IMR-90 (cell line): ENCODE results near the gene RIPPLY1. TPM values are rescaled to one million over a fixed set of nuclear protein-coding genes. Genes with fewer than 3 reads are reported as not detected.

Experiments used
- ATAC-seq: fragments of 200-7000 bp; cut with Tn5 transposase; 2 replicates; pipeline ENCODE4 v1.9.1; 2020; ENCODE audit warnings: low read depth, mild to moderate bottlenecking, moderate library complexity
- BruUV-seq: library from RNA; stranded (reverse); fragments of 400-500 nt; replicated peaks from 2 replicates; lab custom pipeline; 2021; lab: Mats Ljungman, UMichigan
- CTCF ChIA-PET: fragments of 300-600 bp; formaldehyde crosslinking; extraction: SDS; loops from one replicate; lab custom pipeline; 2021; ENCODE audit warnings: antibody characterized with exemption; lab: Yijun Ruan, JAX
- POLR2A ChIA-PET: fragments of 300-600 bp; sonication (Branson Sonifier 250); formaldehyde crosslinking; loops from one replicate; lab custom pipeline; 2022; ENCODE audit warnings: antibody characterized with exemption; ENCODE audit not compliant: unreplicated experiment; lab: Charles Lee
- DNase-seq: peaks from one replicate; pipeline ENCODE4 v3.0.0; 2013
- H2AFZ ChIP-seq: replicated peaks from 2 replicates; pipeline ENCODE3; 2013; ENCODE audit warnings: low read length, mild to moderate bottlenecking; ENCODE audit not compliant: poor library complexity
- H2AK5ac ChIP-seq: 2 replicates; pipeline ENCODE4 v1.6.1; 2013; ENCODE audit warnings: low read depth, low read length, inconsistent platforms
- H2AK9ac ChIP-seq: replicated peaks from 2 replicates; pipeline ENCODE3; 2013; ENCODE audit warnings: mild to moderate bottlenecking, low read depth, low read length, moderate library complexity; ENCODE audit not compliant: poor library complexity
- H2BK120ac ChIP-seq: 2 replicates; pipeline ENCODE4 v1.6.1; 2013; ENCODE audit warnings: low read depth, low read length, inconsistent platforms
- H2BK15ac ChIP-seq: 3 replicates; pipeline ENCODE4 v1.6.1; 2013; ENCODE audit warnings: low read depth, low read length, inconsistent platforms
- H2BK20ac ChIP-seq: 2 replicates; pipeline ENCODE4 v1.6.1; 2013; ENCODE audit warnings: low read depth, mild to moderate bottlenecking, inconsistent platforms, low read length, moderate library complexity
- H2BK5ac ChIP-seq: 2 replicates; pipeline ENCODE4 v1.6.1; 2013; ENCODE audit warnings: mild to moderate bottlenecking, low read depth, low read length, inconsistent platforms; ENCODE audit not compliant: poor library complexity, severe bottlenecking
- H3K14ac ChIP-seq: replicated peaks from 2 replicates; pipeline ENCODE4 v1.6.1; 2013; ENCODE audit warnings: low read depth, low read length, inconsistent platforms
- H3K18ac ChIP-seq: 2 replicates; pipeline ENCODE4 v1.6.1; 2013; ENCODE audit warnings: low read depth, low read length, control low read depth
- H3K23ac ChIP-seq: 2 replicates; pipeline ENCODE4 v1.6.1; 2013; ENCODE audit warnings: low read depth, low read length, inconsistent platforms
- H3K27ac ChIP-seq: 2 replicates; pipeline ENCODE4 v1.5.1; 2013; ENCODE audit warnings: mild to moderate bottlenecking, control low read depth, low read length; ENCODE audit not compliant: insufficient read depth
- H3K27me3 ChIP-seq: 2 replicates; pipeline ENCODE4 v1.6.1; 2013; ENCODE audit warnings: low read length; ENCODE audit not compliant: control insufficient read depth, insufficient read depth
- H3K36me3 ChIP-seq: 2 replicates; pipeline ENCODE4 v1.6.1; 2013; ENCODE audit warnings: low read length, mixed read lengths; ENCODE audit not compliant: control insufficient read depth, insufficient read depth
- H3K4ac ChIP-seq: 2 replicates; pipeline ENCODE4 v1.6.1; 2013; ENCODE audit warnings: low read depth, low read length, inconsistent platforms
- H3K4me1 ChIP-seq: 2 replicates; pipeline ENCODE4 v1.6.1; 2013; ENCODE audit warnings: low read length, mixed read lengths; ENCODE audit not compliant: control insufficient read depth, insufficient read depth
- H3K4me2 ChIP-seq: 2 replicates; pipeline ENCODE4 v1.6.1; 2013; ENCODE audit warnings: low read depth, mild to moderate bottlenecking, control low read depth, low read length, moderate library complexity
- H3K4me3 ChIP-seq: 2 replicates; pipeline ENCODE4 v1.5.1; 2013; ENCODE audit warnings: low read depth, mild to moderate bottlenecking, control low read depth, low read length, moderate library complexity; ENCODE audit not compliant: insufficient read depth
- H3K56ac ChIP-seq: 2 replicates; pipeline ENCODE4 v1.6.1; 2013; ENCODE audit warnings: low read length, inconsistent platforms; ENCODE audit not compliant: insufficient read depth; ENCODE audit errors: extremely low read depth
- H3K79me1 ChIP-seq, 2 experiments: 2 replicates each; pipeline ENCODE4 v1.6.1; 2013; ENCODE audit warnings: low read length in 2 of 2, inconsistent platforms in 1 of 2, low read depth in 1 of 2
- H3K9ac ChIP-seq: 2 replicates; pipeline ENCODE4 v1.6.1; 2013; ENCODE audit warnings: low read depth, low read length, control low read depth
- H3K9me1 ChIP-seq: 2 replicates; pipeline ENCODE4 v1.6.1; 2013; ENCODE audit warnings: low read length, inconsistent platforms; ENCODE audit not compliant: insufficient read depth
- H3K9me3 ChIP-seq: 2 replicates; pipeline ENCODE4 v1.6.1; 2013; ENCODE audit warnings: low read length; ENCODE audit not compliant: control insufficient read depth, insufficient read depth
- H4K20me1 ChIP-seq: 2 replicates; pipeline ENCODE4 v1.6.1; 2013; ENCODE audit warnings: low read length, inconsistent platforms; ENCODE audit not compliant: insufficient read depth
- H4K5ac ChIP-seq: 2 replicates; pipeline ENCODE4 v1.6.1; 2013; ENCODE audit warnings: mild to moderate bottlenecking, low read depth, low read length, control low read depth
- H4K8ac ChIP-seq, 2 experiments: 2 replicates each; pipeline ENCODE4 v1.6.1; 2013; ENCODE audit warnings: low read depth in 2 of 2, low read length in 2 of 2, control low read depth in 1 of 2, inconsistent platforms in 1 of 2
- H4K91ac ChIP-seq: 2 replicates; pipeline ENCODE4 v1.6.1; 2013; ENCODE audit warnings: low read depth, low read length, inconsistent platforms; ENCODE audit not compliant: insufficient read depth
- CEBPB ChIP-seq: IDR thresholded peaks from 2 replicates; pipeline ENCODE4 v1.6.1; 2012; ENCODE audit warnings: low read depth, low read length, improper control_type of control experiment
- MAZ ChIP-seq: IDR thresholded peaks from 2 replicates; pipeline ENCODE4 v1.6.1; 2012; ENCODE audit warnings: low read depth, mild to moderate bottlenecking, low read length, improper control_type of control experiment, moderate library complexity, borderline replicate concordance
- WGBS, 2 experiments: methylation state at CpG; one replicate each; pipeline versions ENCODE4 v1.1.5 to v1.1.7; 2013; ENCODE audit warnings: missing lambda C conversion rate in 2 of 2; ENCODE audit not compliant: insufficient read length in 1 of 2; ENCODE audit errors: extremely low coverage in 2 of 2; 5-methylcytosine and 5-hydroxymethylcytosine counted together
- dilution Hi-C: fragments of 300-500 bp; cut with HindIII; formaldehyde crosslinking; loops from one replicate; pipeline ENCODE4 v1.14.3; 2018; ENCODE audit warnings: low sequenced_read_pairs; ENCODE audit not compliant: unreplicated experiment
- in situ Hi-C: fragments of 300-500 bp; cut with MboI; formaldehyde crosslinking; loops from 3 replicates; pipeline ENCODE4 v1.14.3; 2019; ENCODE audit warnings: low sequenced_read_pairs, inconsistent platforms, mixed read lengths
- intact Hi-C: fragments of 100-400 bp; cut with micrococcal nuclease; formaldehyde crosslinking; loops from 2 replicates; pipeline ENCODE4 v1.10.0; 2022
- polyA plus RNA-seq, 3 experiments: library from polyadenylated mRNA; depleted of rRNA; stranded (reverse); fragments of >200 nt; gene quantifications; 2 replicates each; pipeline ENCODE4 v1.2.3, GENCODE V29; 2012; ENCODE audit warnings: low replicate concordance in 1 of 3
- total RNA-seq: library from RNA; depleted of rRNA; stranded (reverse); fragments of >200 nt; gene quantifications from 2 replicates; pipeline ENCODE4 v1.2.3, GENCODE V29; 2012

The RIPPLY1 gene
- total and polyA plus RNA-seq, 2 of the 4 experiments (the other 2 are of a cell fraction): not detected

GRCh38 chrX:106951230-106951629 is 48.1 kb upstream of the RIPPLY1 start:
- Histone ChIP-seq H3K36me3 (peaks cover 6% of the 10 kb centered on the region), H4K91ac (no peak overlapping the region), H4K8ac (no peak overlapping the region), H2BK15ac (no peak overlapping the region), H3K9ac (no peak overlapping the region), H3K14ac (no peak overlapping the region), H3K18ac (no peak overlapping the region), H2AFZ (no peak overlapping the region), H2AK5ac (no peak overlapping the region), H3K4me1 (peaks cover 5% of the 10 kb centered on the region; the same call in 1 of the 2 replicates), H2AK9ac (no peak overlapping the region), H2BK20ac (no peak overlapping the region), H3K4me2 (no peak overlapping the region), H3K56ac (no peak overlapping the region), H3K9me3 (no peaks in the 10 kb centered on the region), H2BK120ac (no peak overlapping the region), H4K20me1 (no peaks in the 10 kb centered on the region), H3K79me1 (no peaks in the 10 kb centered on the region; a peak in 1 of 4 replicates), H3K9me1 (no peaks in the 10 kb centered on the region), H3K4me3 (no peak overlapping the region), H2BK5ac (no peak overlapping the region), H3K4ac (no peak overlapping the region), H3K27me3 (no peaks in the 10 kb centered on the region; the same call in 1 of the 2 replicates), H3K27ac (no peak overlapping the region), H3K23ac (no peak overlapping the region), H4K5ac (no peak overlapping the region)
- ATAC-seq: no peak
- CTCF ChIA-PET: interaction anchor here (1.1 kb wide), 1 partner anchor 49 kb away, joined by 4 read pairs; no protein-coding TSS in a partner anchor
- BruUV-seq: no TSS peak
- 71% methylated on average over 1 of the region's 6 CpGs; no CpG with 5 or more reads in 1 of the 2 experiments for WGBS, 2 experiments
- dilution Hi-C loops: no loop called here
- no peak for DNase-seq
- TF ChIP-seq MAZ (no peak), CEBPB (peak; percentile 87)
- POLR2A ChIA-PET: no interaction called here
- in situ Hi-C loops: no loop called here
- intact Hi-C loops: no loop called here
